Left lung (tissue), 14 donors: ENCODE measurements around the gene IFT74. TPM values are rescaled to one million over a fixed set of nuclear protein-coding genes. Genes with fewer than 3 reads are reported as not detected.
A peak's percentile ranks its signal among the peaks of the same experiment; 100 is the strongest.

Experiments used
- ATAC-seq: fragments of 200-7000 bp; cut with Tn5 transposase; one replicate; pipeline ENCODE4 v1.9.1; 2020; ENCODE audit warnings: moderate library complexity
- DNase-seq, 4 donors: peaks; one replicate each; pipeline ENCODE4 v3.0.0-alpha.2; 2013 to 2020
- H3K27ac ChIP-seq, 2 donors: fragments of 200-600 bp; sonication (generic) in 1 of 2; one replicate each; pipeline versions ENCODE4 v1.5.0 to v1.8.0; 2020 to 2021
- H3K27me3 ChIP-seq, 2 donors: fragments of 200-600 bp; sonication (generic) in 1 of 2; one replicate each; pipeline versions ENCODE4 v1.5.0 to v1.8.0; 2020 to 2021
- H3K36me3 ChIP-seq, 2 donors: fragments of 200-600 bp; sonication (generic) in 1 of 2; one replicate each; pipeline versions ENCODE4 v1.5.0 to v1.8.0; 2020 to 2021
- H3K4me1 ChIP-seq, 2 donors: fragments of 200-600 bp; one replicate each; pipeline ENCODE4 v1.8.0; 2021
- H3K4me3 ChIP-seq, 2 donors: fragments of 200-600 bp; sonication (generic) in 1 of 2; one replicate each; pipeline versions ENCODE4 v1.5.0 to v1.8.0; 2020 to 2021; ENCODE audit warnings: mild to moderate bottlenecking in 1 of 2
- H3K9me3 ChIP-seq, 2 donors: fragments of 200-600 bp; sonication (generic) in 1 of 2; one replicate each; pipeline versions ENCODE4 v1.5.0 to v1.8.0; 2020 to 2021
- CTCF ChIP-seq, 2 donors: fragments of 200-600 bp; sonication (generic) in 1 of 2; IDR thresholded peaks; one replicate each; pipeline versions ENCODE4 v1.5.0 to v1.8.0; 2021; ENCODE audit warnings: antibody characterized with exemption in 2 of 2
- intact Hi-C, 2 donors: fragments of 100-400 bp; cut with DNase I; formaldehyde crosslinking; loops; one replicate each; pipeline versions ENCODE4 v1.11.2 to v1.14.2; 2022
- long read RNA-seq, 12 donors: library from polyadenylated mRNA in 2 of 12; unstranded in 2 of 12; transcript quantifications; one replicate each; pipeline ENCODE4 v2.0.0 and lab custom pipeline, GENCODE V29; 2019 to 2026
- polyA plus RNA-seq, 6 donors: library from polyadenylated mRNA; unstranded; fragments of 120-200 nt; gene quantifications; one replicate each; pipeline ENCODE4 v1.2.1, GENCODE V29; 2013; ENCODE audit not compliant: insufficient read length in 6 of 6
- total RNA-seq, 2 donors: library from RNA; stranded (reverse); fragmentation: NEBNext Ultra II Directional; extraction: Animal tissue kit (Norgen Biotek cat#: 25700); gene quantifications; one replicate each; pipeline ENCODE4 v1.2.1, GENCODE V29; 2021
- donor health status: DM: no; HTN: yes; CAD: no.
- donor health status: DM: no; HTN: no; CAD: no.

Gene IFT74
- total RNA-seq (10 to 100 TPM; 10.8 TPM), polyA plus RNA-seq (10 to 100 TPM; 24.5 to 40.1 (median 29.6) TPM)
- long read RNA-seq, donor 1, transcript IFT74-201 (20 exons, 2,160 nt): major isoform, 8 of 8 reads
- long read RNA-seq, donor 1, partial matches to known transcripts: 0 of 8 reads
- long read RNA-seq, donor 1, other reads (novel, unspliced or antisense): 0 of 8 reads
- long read RNA-seq, donor 2, partial matches to known transcripts: 0 of 2 reads
- long read RNA-seq, donor 2, other reads (novel, unspliced or antisense): 0 of 2 reads
- long read RNA-seq, donor 3, partial matches to known transcripts: 0 of 3 reads
- long read RNA-seq, donor 3, other reads (novel, unspliced or antisense): 0 of 3 reads
- long read RNA-seq, donor 4, partial matches to known transcripts: 7 of 7 reads
- long read RNA-seq, donor 4, other reads (novel, unspliced or antisense): 0 of 7 reads
- long read RNA-seq, donor 5, transcript IFT74-201 (20 exons, 2,160 nt): major isoform, 5 of 5 reads
- long read RNA-seq, donor 5, partial matches to known transcripts: 0 of 5 reads
- long read RNA-seq, donor 5, other reads (novel, unspliced or antisense): 0 of 5 reads
- long read RNA-seq, donor 6, partial matches to known transcripts: 0 of 4 reads
- long read RNA-seq, donor 6, other reads (novel, unspliced or antisense): 0 of 4 reads
- long read RNA-seq, donor 7, partial matches to known transcripts: 0 of 2 reads
- long read RNA-seq, donor 7, other reads (novel, unspliced or antisense): 0 of 2 reads
- long read RNA-seq, donor 8, partial matches to known transcripts: 0 of 2 reads
- long read RNA-seq, donor 8, other reads (novel, unspliced or antisense): 0 of 2 reads
- long read RNA-seq, donor 9: 0 reads
- long read RNA-seq, donor 10, partial matches to known transcripts: 5 of 5 reads
- long read RNA-seq, donor 10, other reads (novel, unspliced or antisense): 0 of 5 reads
- long read RNA-seq, donor 11, partial matches to known transcripts: 0 of 2 reads
- long read RNA-seq, donor 11, other reads (novel, unspliced or antisense): 0 of 2 reads
- long read RNA-seq, donor 12, transcript IFT74-201 (20 exons, 2,160 nt): major isoform, 7 of 8 reads
- long read RNA-seq, donor 12, partial matches to known transcripts: 0 of 8 reads
- long read RNA-seq, donor 12, other reads (novel, unspliced or antisense): 0 of 8 reads

GRCh38 chr9:26955921-26956859 is at the start of gene IFT74:
Gene IFT74, plus strand, starts transcription at chr9:26956412. Its CDS starts 5,556 bp downstream, at chr9:26961968.
- DNase-seq (peak; percentile 98 to 99 (median 99)), ATAC-seq (peak; percentile 100)
- H3K4me3 ChIP-seq: peak within 1 kb of the TSS; percentile 38 to 58
- intact Hi-C loops: no loop called here
- H3K4me1 ChIP-seq: peaks cover 0 to 22% of the 10 kb centered on the region in 2 donors
- no peaks in the 10 kb centered on the region for H3K27me3 ChIP-seq
- H3K27ac ChIP-seq: peak within 1 kb of the TSS; percentile 89 to 93
- TF ChIP-seq CTCF (IDR thresholded peaks at IDR 0.05): no peak
- no peaks in the 10 kb centered on the region for H3K36me3 ChIP-seq
- no peaks in the 10 kb centered on the region for H3K9me3 ChIP-seq

- ATAC-seq (no peak), DNase-seq (no peak)
- no peak overlapping the region for H3K4me3 ChIP-seq
- H3K4me1 ChIP-seq: no peaks in the 10 kb centered on the region
- no peak for TF ChIP-seq CTCF (IDR thresholded peaks at IDR 0.05)
- intact Hi-C loops: no loop called here
- H3K27me3 ChIP-seq: no peaks in the 10 kb centered on the region
- no peaks in the 10 kb centered on the region for H3K9me3 ChIP-seq
- peaks cover 0 to 71% of the 10 kb centered on the region in 2 donors for H3K36me3 ChIP-seq
- H3K27ac ChIP-seq: no peak overlapping the region
Observed at GRCh38 chr9:26913138-26913668, 43.0 kb upstream of the IFT74 start.

GRCh38 chr9:26919698-26920097 is 36.5 kb upstream of the IFT74 start:
- intact Hi-C loops: no loop called here
- H3K4me1 ChIP-seq: no peaks in the 10 kb centered on the region
- DNase-seq (no peak), ATAC-seq (no peak)
- H3K27ac ChIP-seq: no peak overlapping the region
- TF ChIP-seq CTCF (IDR thresholded peaks at IDR 0.05): no peak
- no peak overlapping the region for H3K4me3 ChIP-seq
- peaks cover 0 to 98% of the 10 kb centered on the region in 2 donors for H3K36me3 ChIP-seq
- H3K27me3 ChIP-seq: no peaks in the 10 kb centered on the region
- H3K9me3 ChIP-seq: no peaks in the 10 kb centered on the region

- H3K27me3 ChIP-seq: no peaks in the 10 kb centered on the region
- intact Hi-C loops: no loop called here
- H3K4me3 ChIP-seq: no peak overlapping the region
Observed at GRCh38 chr9:26925609-26926008, 30.6 kb upstream of the IFT74 start.

More at GRCh38 chr9:26925609-26926008, 30.6 kb upstream of the IFT74 start:
- ATAC-seq (no peak), DNase-seq (no peak)
- Histone ChIP-seq H3K4me1 (no peaks in the 10 kb centered on the region), H3K9me3 (no peaks in the 10 kb centered on the region), H3K27ac (no peak overlapping the region), H3K36me3 (peaks cover 0 to 82% of the 10 kb centered on the region in 2 donors)
- TF ChIP-seq CTCF (IDR thresholded peaks at IDR 0.05): no peak
